ENCODE data around the gene DALRD3.

The DALRD3 gene

GRCh38 chr3:48974076-48974864 lies 44.1 kb downstream of the DALRD3 start:
- DNase-seq = no peak

GRCh38 chr3:48970586-48970985 lies 47.8 kb downstream of the DALRD3 start:
- DNase-seq = no peak

- DNase-seq = no peak
Observed at GRCh38 chr3:48966876-48967361, 51.5 kb downstream of the DALRD3 start.

- no peak for DNase-seq
Observed at GRCh38 chr3:48966367-48966766, 52.0 kb downstream of the DALRD3 start.
